ENCODE data around the gene CRABP2. TPM values are rescaled to one million over a fixed set of nuclear protein-coding genes. Genes with fewer than 3 reads are reported as not detected.
A peak's percentile ranks its signal among the peaks of the same experiment; 100 is the strongest.

CRABP2 gene
- polyA plus RNA-seq, 1 experiment = 12.8 TPM

DNA sequence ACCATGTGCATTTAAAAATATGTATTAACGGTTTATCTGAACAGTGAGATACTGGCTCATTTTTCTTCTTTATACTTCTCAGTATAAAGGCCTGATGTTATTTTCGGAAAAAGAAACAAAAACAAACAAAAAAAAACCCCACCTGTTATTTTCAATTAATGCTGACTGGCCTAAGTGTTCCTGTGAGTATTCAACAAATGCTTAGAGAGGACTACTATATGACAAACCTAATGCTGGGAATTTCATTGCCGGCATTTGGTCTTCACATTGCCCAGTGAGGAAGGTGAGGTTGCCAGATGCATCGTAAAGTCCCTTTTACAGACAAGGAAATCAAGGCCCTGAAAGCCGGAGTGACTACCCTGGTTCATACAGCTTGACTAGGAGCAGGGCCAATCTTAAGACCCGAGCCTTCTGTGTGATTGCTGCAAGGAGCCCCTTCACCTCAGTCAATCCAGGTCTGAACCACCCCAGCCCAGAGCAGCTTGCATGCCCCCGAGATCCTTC lies 34.9 kb upstream of the CRABP2 start:
- DNase-seq (ENCODE audit: low read depth, low spot score) = no peak
- H3K9me3 ChIP-seq (ENCODE audit: control insufficient read depth, insufficient read depth, low read length) = no peaks in the 10 kb centered on the region; the same call in 1 of the 2 replicates
- H3K4me3 ChIP-seq (ENCODE audit: low read depth, low read length) = peak overlapping the region; percentile 94
- H3K27me3 ChIP-seq (ENCODE audit: control insufficient read depth, insufficient read depth, low read length) = no peaks in the 10 kb centered on the region
- POLR2A ChIA-PET = interaction anchor here (0.9 to 3.1 kb wide), 5 partner anchors 10 to 31 kb away, joined by 3 to 26 read pairs (median 17); partner anchors contain the start of genes HDGF, ISG20L2, METTL25B and PRCC
- no peak overlapping the region for H3K27ac ChIP-seq (ENCODE audit: low read depth, low read length)
- TF ChIP-seq, protein P1, sequence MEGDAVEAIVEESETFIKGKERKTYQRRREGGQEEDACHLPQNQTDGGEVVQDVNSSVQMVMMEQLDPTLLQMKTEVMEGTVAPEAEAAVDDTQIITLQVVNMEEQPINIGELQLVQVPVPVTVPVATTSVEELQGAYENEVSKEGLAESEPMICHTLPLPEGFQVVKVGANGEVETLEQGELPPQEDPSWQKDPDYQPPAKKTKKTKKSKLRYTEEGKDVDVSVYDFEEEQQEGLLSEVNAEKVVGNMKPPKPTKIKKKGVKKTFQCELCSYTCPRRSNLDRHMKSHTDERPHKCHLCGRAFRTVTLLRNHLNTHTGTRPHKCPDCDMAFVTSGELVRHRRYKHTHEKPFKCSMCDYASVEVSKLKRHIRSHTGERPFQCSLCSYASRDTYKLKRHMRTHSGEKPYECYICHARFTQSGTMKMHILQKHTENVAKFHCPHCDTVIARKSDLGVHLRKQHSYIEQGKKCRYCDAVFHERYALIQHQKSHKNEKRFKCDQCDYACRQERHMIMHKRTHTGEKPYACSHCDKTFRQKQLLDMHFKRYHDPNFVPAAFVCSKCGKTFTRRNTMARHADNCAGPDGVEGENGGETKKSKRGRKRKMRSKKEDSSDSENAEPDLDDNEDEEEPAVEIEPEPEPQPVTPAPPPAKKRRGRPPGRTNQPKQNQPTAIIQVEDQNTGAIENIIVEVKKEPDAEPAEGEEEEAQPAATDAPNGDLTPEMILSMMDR (IDR thresholded peaks at IDR 0.05; ENCODE audit: low read depth, low read length) = no peak
- CTCF ChIA-PET = interaction anchor here (1.2 to 1.9 kb wide), 4 partner anchors 14 to 58 kb away, joined by 3 to 13 read pairs (median 7); no protein-coding TSS in a partner anchor

DNA sequence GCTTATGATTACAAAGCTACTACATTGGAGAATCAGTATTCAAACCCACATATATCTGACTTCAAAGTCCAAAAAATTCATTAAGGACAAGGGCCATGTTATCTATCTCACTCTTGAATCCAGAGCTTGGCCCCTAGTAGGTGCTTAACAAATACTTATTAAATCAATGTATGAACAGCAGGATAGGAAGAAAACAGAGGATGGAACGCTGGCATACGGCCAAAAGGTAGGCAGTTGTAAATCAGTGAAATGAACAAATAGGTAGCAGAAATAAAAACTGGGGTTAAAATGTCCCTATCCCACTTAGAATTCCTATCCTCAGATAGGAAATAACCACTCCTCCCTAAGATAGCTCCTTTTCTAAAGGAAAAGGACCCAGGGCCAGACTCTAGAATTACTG lies 33.5 kb upstream of the CRABP2 start:
- no peaks in the 10 kb centered on the region; the same call in 1 of the 2 replicates for H3K9me3 ChIP-seq (ENCODE audit: control insufficient read depth, insufficient read depth, low read length)
- POLR2A ChIA-PET = no interaction called here
- CTCF ChIA-PET = interaction anchor here (0.9 to 1.9 kb wide), 2 partner anchors 13 to 49 kb away, joined by 3 to 6 read pairs; no protein-coding TSS in a partner anchor

DNA sequence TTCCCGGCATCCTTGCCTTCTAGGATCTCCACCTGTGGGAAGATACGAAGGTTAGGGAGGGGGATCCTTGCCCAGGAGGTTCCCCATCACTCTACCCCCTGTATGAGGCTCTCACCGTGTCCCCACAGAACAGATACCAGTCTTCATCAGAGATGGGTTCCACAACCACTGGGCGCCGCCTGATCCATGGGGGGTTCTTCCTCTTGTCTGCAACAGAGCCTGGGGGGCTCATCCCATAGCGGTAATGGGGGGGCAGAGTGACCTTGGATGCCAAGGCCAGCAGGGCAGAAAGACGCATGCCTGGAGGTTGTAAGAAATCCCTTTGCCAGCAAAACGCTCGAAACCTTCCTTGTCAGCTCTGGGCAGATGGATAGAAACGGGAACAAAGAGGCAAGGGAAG lies 33.0 kb upstream of the CRABP2 start:
- TF ChIP-seq, protein P1 (IDR thresholded peaks at IDR 0.05; ENCODE audit: low read depth, low read length) = no peak
- DNase-seq (ENCODE audit: low read depth, low spot score) = no peak
- Histone ChIP-seq H3K27me3 (ENCODE audit: control insufficient read depth, insufficient read depth, low read length) (no peaks in the 10 kb centered on the region), H3K4me3 (ENCODE audit: low read depth, low read length) (no peak overlapping the region), H3K27ac (ENCODE audit: low read depth, low read length) (no peak overlapping the region), H3K9me3 (ENCODE audit: control insufficient read depth, insufficient read depth, low read length) (no peaks in the 10 kb centered on the region; the same call in 1 of the 2 replicates)
- ChIA-PET POLR2A (no interaction called here), CTCF (interaction anchor here (1.9 kb wide), 1 partner anchor 12 kb away, joined by 6 read pairs; no protein-coding TSS in a partner anchor)

More for the DNA sequence above, 33.5 kb upstream of the CRABP2 start:
- Histone ChIP-seq H3K27me3 (ENCODE audit: control insufficient read depth, insufficient read depth, low read length) (no peaks in the 10 kb centered on the region), H3K27ac (ENCODE audit: low read depth, low read length) (no peak overlapping the region), H3K4me3 (ENCODE audit: low read depth, low read length) (no peak overlapping the region)
- no peak for DNase-seq (ENCODE audit: low read depth, low spot score)
- TF ChIP-seq, protein P1 (IDR thresholded peaks at IDR 0.05; ENCODE audit: low read depth, low read length) = no peak

DNA sequence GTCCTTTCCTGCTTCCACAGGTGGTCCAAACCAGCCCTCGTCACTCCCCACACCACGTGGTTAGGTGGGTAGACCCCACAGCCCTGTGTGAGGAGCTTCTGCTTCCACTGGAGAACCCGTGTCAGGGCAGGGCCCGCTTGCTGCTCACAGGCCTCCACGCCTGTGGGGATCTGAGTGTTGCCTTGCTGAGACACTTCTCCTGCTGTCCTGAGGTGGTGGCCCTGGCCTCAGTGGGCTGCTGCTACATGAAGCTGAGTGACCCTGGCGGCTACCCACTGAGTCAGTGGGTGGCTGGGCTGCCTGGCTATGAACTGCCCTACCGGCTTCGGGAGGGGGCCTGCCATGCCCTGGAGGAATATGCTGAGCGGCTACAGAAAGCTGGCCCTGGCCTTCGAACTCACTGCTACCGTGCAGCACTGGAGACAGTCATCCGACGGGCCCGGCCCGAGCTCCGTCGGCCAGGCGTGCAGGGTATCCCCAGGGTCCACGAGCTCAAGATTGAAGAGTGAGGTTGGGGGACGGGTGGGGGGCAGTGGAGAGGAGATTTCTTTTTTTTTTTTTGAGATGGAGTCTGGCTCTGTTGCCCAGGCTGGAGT lies 28.7 kb upstream of the CRABP2 start:
- DNase-seq (ENCODE audit: low read depth, low spot score) = no peak
- Histone ChIP-seq H3K9me3 (ENCODE audit: control insufficient read depth, insufficient read depth, low read length) (no peaks in the 10 kb centered on the region), H3K27ac (ENCODE audit: low read depth, low read length) (no peak overlapping the region), H3K4me3 (ENCODE audit: low read depth, low read length) (no peak overlapping the region), H3K27me3 (ENCODE audit: control insufficient read depth, insufficient read depth, low read length) (no peaks in the 10 kb centered on the region)
- TF ChIP-seq, protein P1 (IDR thresholded peaks at IDR 0.05; ENCODE audit: low read depth, low read length) = no peak
- CTCF ChIA-PET = interaction anchor here (0.6 to 1.2 kb wide), 2 partner anchors 44 to 202 kb away, joined by 3 to 5 read pairs; no protein-coding TSS in a partner anchor
- POLR2A ChIA-PET = no interaction called here
